HG03097 (cell line): ENCODE results near the gene ALDH1L1.

Source experiments
- ATAC-seq: cut with Tn5 transposase; IDR thresholded peaks from one replicate; pipeline ENCODE4 v1.9.1; 2021; ENCODE audit not compliant: unreplicated experiment, low FRiP score

Gene ALDH1L1

DNA sequence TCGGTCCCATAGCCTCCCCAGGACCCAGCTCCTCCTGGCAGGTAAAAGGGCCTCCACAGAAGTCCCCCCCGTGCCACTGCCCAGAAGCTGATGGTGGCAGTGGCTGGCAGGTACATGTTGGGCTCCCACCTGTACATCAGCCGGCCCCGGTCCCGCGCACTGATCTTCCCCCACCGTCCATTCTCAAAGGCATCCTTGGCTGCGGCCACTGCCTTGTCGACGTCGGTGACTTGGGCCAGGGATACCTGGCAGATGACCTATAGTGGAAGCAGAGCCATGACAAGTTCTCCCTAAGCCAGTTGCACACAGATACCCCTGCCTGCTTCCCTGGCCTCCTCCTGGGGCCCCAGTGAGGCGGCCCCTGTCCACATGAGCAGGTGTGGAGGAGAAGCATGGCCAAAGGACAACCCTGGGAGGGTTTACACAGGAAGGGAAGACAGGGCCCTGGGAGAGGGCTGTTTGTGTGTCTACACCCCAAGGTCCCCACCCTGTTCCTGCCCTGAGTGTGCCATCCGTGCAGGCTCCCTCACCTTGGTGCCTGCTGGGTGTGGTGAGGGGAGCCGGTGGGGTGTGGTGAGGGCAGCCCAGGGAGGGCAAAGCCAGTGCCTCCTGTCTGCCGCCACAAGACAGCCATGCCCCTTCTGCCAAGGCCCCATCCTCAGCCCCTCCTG is 44.8 kb downstream of the ALDH1L1 start:
- no peak for ATAC-seq

- ATAC-seq = no peak
Observed at GRCh38 chr3:126135071-126135405, 45.3 kb downstream of the ALDH1L1 start.

GRCh38 chr3:126134219-126134975 is 46.0 kb downstream of the ALDH1L1 start:
- no peak for ATAC-seq

GRCh38 chr3:126133606-126134005 is 46.8 kb downstream of the ALDH1L1 start:
- ATAC-seq = no peak

GRCh38 chr3:126132751-126133511 is 47.5 kb downstream of the ALDH1L1 start:
- no peak for ATAC-seq

DNA sequence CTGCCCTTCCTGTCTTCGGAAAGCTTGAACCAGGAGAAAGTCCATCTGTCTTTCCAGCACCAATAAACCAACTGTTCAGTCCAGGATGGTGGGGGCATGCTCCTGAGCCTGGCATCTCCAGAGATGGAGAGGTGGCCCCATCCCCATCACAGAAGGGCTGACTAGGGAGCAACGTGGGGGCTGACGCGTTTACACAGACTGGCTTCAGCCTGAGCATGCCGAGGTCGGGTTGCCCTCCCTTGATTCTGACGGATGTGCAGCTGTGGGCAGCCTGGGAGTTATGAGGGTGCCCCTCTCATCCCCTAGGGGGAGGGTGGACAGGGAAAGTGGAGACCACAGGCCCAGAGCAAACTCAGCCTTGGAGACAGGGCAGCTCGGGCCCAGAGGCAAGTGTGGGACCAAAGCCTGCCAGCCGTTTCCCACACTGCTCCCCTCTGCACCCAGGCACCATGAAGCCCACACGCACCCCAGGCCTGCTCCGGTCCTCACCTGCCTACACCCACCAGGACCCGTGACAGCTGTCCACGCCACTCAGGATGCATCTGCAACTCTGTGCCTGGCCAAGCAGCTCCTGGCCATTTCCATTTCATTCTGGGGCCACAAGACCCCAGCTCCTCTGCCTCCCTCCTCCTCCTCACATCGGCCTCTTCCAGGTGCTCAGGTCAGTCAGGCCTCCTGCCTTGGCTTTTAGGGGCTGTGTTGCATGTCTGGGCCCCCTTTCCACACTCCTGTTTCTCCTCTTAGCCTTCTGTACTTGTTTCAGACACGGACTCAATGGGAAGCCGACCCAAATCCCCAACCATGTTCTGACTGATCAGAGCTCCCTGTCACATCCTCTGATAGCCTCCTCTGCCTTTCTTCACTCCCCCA is 48.3 kb downstream of the ALDH1L1 start:
- ATAC-seq = no peak

DNA sequence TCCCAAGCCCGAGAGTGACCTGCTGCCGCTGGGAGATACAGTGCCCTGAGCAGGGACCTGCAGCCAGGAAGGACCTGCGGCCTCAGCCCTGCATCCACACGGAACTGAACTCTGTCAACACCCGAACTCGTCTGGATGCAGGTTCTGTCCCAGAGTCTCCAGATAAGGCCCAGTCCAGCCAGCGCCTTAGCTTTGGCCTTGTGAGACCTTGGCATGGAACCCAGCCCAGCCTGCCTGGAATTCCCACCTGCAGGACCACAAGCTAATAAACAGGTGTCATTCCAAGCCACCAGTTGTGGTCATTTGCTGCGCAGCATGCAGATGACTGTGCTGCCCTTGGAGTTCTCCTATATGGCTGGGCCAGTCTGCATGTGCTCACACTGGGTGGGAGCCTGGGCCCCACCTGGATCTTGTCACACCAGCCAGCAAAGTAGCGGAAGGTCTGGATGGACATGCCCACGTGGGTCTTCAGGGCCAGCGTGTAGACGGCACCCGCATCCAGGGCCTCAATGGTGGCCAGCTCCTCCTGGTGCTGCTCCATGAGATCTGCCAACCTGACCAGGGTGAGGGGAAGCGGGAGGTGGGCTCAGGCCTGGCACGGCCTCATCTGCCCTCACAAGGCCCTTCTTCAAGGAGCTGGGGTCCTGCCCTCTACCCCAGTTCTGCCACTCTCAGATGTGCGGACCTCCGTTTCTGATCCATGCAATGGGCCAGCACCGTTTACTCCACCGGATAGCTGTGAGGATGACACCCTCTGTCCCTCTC is 49.2 kb downstream of the ALDH1L1 start:
- ATAC-seq = no peak

DNA sequence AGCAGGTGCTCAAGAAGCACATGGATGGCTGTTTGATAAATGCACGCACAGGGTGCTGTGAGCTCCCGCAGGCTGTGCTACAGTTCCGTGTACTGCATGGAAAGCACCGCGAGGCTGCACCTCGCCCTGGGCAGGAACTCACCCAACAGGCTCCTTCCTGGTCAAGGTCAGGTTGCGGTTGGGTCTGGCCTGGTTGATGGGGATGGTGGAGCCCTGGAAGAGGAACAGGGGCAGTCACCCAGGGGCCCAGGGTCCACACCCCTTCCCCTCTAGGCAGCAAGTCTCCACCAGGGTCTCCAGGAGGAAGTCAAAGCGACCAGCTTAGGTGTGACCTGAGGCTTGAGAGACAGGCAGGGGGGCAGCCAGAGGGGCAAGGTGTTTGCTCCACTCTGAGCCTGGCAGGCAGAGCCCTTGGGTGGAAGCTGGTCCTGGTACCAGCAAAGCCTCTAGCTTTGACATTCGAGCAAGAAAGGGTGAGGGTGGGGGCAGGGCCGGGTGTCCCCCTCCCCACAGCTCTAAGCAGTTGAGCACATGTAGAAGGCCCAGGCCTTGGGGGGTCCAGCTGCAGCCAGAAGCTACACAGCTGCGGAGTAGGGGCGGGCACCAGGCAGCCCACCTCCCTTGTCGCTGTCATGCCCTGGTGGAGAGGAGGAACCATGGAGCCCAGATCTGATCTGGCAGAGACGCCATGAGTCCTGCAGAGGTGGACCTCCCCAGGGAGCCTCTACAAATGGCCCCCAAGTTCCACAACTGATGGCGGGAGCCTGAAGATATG is 50.1 kb downstream of the ALDH1L1 start:
- ATAC-seq = no peak

DNA sequence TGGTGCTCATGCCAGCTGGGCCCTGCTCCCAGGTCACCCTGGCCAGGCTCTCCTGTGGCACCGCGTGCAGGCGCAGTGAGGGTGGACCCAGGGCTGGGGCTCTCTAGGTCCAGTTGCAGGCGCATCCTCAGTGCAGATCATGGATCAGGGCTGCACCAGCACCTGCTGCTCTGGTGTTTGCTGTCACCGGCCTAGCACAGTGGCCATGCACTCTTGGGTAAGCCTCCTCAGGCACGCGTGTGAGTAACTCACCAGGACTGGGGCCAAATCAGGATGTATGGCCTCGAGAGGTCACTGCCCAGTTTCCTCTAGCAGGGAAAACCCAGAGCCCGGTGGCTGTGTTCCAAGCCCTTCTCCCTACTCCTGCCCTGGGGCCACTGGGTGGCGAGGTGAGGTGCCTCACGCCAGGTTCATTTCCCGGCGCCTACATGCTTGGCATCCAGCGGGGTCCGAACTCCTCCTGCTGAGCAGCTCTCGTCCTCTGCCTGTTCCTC is 50.9 kb downstream of the ALDH1L1 start:
- no peak for ATAC-seq

GRCh38 chr3:126128504-126129397 is 51.6 kb downstream of the ALDH1L1 start:
- ATAC-seq = no peak

GRCh38 chr3:126127904-126128303 is 52.5 kb downstream of the ALDH1L1 start:
- no peak for ATAC-seq

DNA sequence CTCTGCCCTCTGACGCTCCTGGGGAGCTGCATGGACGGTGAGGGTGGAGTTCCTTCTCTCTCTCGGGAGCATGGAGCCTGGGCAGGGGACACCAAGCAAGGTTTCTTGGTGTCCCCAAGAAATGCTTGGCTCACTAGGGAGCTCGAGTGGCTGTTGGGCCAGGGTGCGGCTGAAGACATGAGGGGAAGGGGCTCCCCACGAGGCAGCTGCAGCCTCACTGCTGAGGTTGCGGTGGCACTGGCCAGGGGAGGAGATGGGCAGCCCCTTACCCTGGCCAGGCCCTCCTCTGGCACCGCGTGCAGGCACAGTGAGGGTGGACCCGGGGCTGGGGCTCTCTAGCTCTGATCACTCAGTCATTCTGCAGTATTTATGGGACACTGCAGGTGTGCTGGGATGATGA is 52.9 kb downstream of the ALDH1L1 start:
- no peak for ATAC-seq

- no peak for ATAC-seq
Observed at GRCh38 chr3:126126811-126127431, 53.5 kb downstream of the ALDH1L1 start.

- ATAC-seq = no peak
Observed at GRCh38 chr3:126126286-126126685, 54.1 kb downstream of the ALDH1L1 start.

DNA sequence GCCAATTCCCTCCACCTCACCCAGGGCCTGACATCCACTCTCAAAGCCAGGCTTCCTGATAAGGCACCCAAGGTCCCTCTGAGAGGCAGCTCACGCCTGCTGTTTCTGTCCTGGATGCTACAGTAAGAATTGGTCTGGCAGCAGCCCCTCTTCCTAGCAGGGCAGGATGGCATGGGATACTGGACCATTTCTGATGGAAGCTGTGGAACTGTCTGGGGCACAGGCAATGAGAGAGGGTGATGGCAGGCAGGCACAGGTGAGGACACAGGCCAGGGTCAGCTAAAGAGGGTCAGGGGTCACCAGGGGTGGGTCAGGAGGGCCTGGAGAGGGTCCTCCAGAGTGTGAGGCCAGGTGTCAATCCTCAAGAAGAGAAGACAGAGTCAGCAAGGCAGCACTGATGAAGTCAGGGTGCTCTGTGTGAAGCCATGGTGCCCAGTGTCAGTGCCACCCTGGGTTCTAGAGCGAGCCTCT is 54.6 kb downstream of the ALDH1L1 start:
- no peak for ATAC-seq

- ATAC-seq = no peak
Observed at GRCh38 chr3:126125341-126125740, 55.0 kb downstream of the ALDH1L1 start.

DNA sequence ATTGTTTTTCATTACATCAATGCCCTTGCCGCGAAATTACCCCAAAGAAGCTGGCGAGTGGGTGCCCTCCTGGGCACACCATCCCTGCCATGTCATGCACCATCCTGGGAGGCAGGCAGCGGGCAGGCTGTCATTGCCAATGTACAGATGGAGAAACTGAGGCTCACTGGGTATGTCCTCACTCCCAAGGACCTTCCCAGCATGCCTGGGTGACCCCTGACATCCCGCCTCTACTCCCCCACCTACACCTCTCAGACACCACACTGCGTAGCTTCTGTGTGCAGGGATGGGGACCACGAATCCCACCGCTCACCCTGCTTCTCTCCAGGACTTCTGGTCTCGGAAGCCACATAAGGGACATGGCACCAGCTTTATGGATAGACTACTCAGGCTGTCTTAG is 55.5 kb downstream of the ALDH1L1 start:
- ATAC-seq = no peak
